Type B pancreatic cell (in vitro differentiated cells): ENCODE results near the gene YPEL2. TPM values are rescaled to one million over a fixed set of nuclear protein-coding genes. Genes with fewer than 3 reads are reported as not detected.

Experiments
- DNase-seq: peaks from one replicate; pipeline ENCODE4 v3.0.0; 2021; ENCODE audit warnings: mixed read lengths; ENCODE audit not compliant: unreplicated experiment; ENCODE audit errors: extremely low spot score
- H3K27ac Mint-ChIP-seq: 2 replicates; pipeline ENCODE4 v1.8.0; 2021; ENCODE audit warnings: mild to moderate bottlenecking, mixed read lengths
- H3K27me3 Mint-ChIP-seq: 2 replicates; pipeline ENCODE4 v1.8.0; 2021; ENCODE audit warnings: mixed read lengths
- H3K36me3 Mint-ChIP-seq: 2 replicates; pipeline ENCODE4 v1.8.0; 2021; ENCODE audit warnings: mixed read lengths
- H3K4me1 Mint-ChIP-seq: one replicate; pipeline ENCODE4 v1.8.0; 2021; ENCODE audit warnings: mixed read lengths; ENCODE audit not compliant: unreplicated experiment
- H3K4me3 Mint-ChIP-seq: 2 replicates; pipeline ENCODE4 v1.8.0; 2021; ENCODE audit warnings: mild to moderate bottlenecking, mixed read lengths
- H3K9me3 Mint-ChIP-seq: 2 replicates; pipeline ENCODE4 v1.8.0; 2021; ENCODE audit warnings: mixed read lengths
- total RNA-seq: library from RNA; stranded (reverse); gene quantifications from 2 replicates; pipeline ENCODE4 v1.2.1, GENCODE V29; 2021; ENCODE audit warnings: low replicate concordance
- TF ChIP-seq, protein P1 (sequence below): fragments of 200-600 bp; sonication (generic); conservative IDR thresholded peaks from 2 replicates; pipeline ENCODE4 v1.5.0; 2021; ENCODE audit warnings: antibody characterized with exemption, mild to moderate bottlenecking

YPEL2 gene
- total RNA-seq, 1 donor from 2014 or later: 14.7 TPM

DNA sequence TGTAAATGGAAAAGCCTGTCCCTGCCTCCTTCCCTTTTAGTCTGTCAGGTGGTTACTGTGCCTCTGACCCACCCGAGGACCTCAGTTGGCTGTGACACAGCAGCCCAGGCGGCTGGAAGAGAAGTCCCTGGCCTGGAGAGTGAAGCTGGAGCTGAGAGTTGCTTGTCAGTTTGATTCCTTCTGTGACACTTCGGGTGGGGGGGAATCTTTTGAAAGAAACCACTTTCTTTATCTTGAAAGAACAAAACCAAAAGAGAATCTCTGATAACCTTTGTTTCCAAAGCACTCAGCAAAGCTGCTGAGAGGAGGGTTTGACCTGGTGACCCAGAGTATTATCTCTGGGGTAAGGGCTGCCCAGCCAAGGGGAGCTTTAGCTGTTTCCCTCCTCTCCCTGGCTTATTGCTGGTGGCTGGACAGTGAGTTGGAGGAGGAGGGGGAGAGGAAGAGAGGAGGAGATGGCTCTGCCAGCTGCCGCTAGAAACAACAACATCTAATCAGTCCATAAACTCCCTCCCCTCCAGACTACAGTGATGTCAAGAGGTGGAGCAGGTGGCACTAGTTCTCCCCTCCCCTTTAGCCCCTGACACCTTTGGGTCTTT is 34.0 kb downstream of the YPEL2 start:
- Mint-ChIP-seq H3K36me3 (peaks cover 6% of the 10 kb centered on the region), H3K27me3 (no peaks in the 10 kb centered on the region), H3K27ac (peak overlapping the region; percentile 9), H3K9me3 (no peaks in the 10 kb centered on the region), H3K4me1 (peaks cover 57% of the 10 kb centered on the region), H3K4me3 (no peak overlapping the region)
- no peak for DNase-seq
- TF ChIP-seq, protein P1, sequence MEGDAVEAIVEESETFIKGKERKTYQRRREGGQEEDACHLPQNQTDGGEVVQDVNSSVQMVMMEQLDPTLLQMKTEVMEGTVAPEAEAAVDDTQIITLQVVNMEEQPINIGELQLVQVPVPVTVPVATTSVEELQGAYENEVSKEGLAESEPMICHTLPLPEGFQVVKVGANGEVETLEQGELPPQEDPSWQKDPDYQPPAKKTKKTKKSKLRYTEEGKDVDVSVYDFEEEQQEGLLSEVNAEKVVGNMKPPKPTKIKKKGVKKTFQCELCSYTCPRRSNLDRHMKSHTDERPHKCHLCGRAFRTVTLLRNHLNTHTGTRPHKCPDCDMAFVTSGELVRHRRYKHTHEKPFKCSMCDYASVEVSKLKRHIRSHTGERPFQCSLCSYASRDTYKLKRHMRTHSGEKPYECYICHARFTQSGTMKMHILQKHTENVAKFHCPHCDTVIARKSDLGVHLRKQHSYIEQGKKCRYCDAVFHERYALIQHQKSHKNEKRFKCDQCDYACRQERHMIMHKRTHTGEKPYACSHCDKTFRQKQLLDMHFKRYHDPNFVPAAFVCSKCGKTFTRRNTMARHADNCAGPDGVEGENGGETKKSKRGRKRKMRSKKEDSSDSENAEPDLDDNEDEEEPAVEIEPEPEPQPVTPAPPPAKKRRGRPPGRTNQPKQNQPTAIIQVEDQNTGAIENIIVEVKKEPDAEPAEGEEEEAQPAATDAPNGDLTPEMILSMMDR: no peak

DNA sequence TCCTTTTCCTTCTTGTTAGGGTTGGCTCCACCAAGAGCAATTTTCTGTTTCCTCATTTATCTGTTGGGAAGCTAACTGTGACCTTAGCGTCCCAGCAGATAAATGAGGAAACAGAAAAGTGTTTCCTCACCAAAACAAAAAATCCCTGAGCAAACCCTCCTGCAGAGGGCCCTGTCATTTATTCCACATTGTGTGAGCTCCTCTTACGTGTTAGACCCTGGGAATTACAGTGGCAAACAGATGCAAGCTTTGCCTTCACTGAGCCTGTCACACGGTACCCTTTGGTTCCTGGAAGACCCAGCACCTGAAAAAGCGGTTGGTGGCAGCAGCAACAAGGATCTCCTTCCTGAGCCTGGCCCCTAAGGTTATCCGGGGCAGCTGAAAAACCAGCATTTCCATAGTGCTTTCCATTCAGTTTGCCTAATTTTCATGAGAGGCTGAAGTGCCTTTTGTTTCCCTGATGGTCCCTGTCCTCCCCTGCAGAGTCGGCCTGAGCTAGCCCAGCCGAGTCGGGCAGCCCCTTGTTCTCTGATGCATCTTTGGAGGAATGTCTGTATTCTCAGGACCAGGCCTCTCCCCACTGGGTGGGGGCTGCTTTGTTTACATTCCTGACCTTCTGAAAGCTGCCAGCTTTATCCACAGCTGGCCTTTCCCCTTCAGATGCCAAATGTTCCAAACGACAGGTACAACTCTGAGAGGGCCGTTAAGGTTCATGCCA is 34.7 kb downstream of the YPEL2 start:
- Mint-ChIP-seq H3K36me3 (peaks cover 6% of the 10 kb centered on the region), H3K9me3 (no peaks in the 10 kb centered on the region), H3K4me1 (peaks cover 59% of the 10 kb centered on the region), H3K27me3 (no peaks in the 10 kb centered on the region), H3K27ac (peak overlapping the region; percentile 82), H3K4me3 (peak overlapping the region; percentile 57)
- DNase-seq: no peak
- TF ChIP-seq, protein P1: peak; percentile 28

DNA sequence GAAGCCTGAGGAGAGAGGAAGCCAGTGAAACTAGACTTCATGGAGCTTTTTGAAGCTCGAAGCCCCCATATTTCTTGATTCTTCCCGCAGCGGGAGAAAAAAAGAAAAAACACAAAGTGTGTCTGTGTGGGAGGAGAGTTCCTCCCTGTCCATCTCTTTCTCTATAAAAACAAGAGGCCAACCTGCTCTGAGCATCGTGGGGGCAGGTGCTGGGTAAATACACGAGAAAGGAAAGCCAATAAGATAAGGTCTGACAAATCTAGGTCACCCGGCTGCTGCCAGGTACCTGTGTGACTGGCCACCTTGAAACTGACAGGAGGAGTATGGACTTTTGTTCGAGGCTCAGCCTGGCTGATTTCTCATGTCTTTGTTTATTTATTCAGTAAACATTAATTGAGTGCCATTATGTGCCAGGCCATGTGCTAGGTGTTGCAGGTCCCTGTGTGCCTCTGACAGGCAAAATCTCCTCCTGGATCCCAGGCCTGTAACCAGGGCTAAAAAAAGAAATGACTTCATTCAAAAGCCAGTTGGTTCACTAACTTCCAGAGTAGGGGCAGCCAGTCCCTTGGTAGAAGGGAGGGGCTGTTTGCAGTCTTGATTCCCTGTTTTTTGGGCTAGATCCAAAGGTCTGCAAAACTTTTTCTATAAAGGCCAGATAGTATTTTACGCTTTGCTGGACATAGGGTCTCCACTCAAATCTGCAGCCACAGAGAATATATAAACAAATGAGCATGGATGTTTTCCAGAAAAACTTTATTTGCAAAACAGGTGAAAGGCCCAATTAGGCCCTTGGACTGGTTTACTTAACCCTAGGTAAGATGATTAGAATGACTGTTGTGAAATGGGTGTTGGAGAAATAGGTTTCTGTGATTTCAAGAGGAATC is 35.6 kb downstream of the YPEL2 start:
- no peak for DNase-seq
- Mint-ChIP-seq H3K4me3 (peak overlapping the region; percentile 69), H3K9me3 (no peaks in the 10 kb centered on the region), H3K36me3 (peaks cover 6% of the 10 kb centered on the region), H3K27ac (peak overlapping the region; percentile 82), H3K4me1 (peaks cover 59% of the 10 kb centered on the region), H3K27me3 (no peaks in the 10 kb centered on the region)
- TF ChIP-seq, protein P1: no peak

DNA sequence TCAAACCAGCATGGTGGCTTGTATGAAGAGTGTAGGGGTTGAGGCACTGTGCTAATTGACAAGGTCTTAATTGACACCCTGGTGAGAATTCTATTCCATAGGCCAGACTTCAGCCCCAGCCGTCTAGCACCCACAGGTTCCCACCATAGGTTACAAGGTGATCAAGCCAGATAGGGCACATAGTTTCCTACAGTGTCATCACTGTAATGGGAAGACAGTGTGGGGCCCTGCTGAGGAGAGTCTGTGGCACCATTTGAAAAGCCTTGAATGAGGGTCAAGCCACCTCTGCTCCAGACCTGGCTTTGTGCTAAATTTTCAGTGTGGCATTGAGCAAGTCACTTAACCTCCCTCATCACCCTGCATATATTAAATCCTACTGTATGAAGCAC is 36.2 kb downstream of the YPEL2 start:
- Mint-ChIP-seq H3K27me3 (no peaks in the 10 kb centered on the region), H3K4me1 (peaks cover 59% of the 10 kb centered on the region)

DNA sequence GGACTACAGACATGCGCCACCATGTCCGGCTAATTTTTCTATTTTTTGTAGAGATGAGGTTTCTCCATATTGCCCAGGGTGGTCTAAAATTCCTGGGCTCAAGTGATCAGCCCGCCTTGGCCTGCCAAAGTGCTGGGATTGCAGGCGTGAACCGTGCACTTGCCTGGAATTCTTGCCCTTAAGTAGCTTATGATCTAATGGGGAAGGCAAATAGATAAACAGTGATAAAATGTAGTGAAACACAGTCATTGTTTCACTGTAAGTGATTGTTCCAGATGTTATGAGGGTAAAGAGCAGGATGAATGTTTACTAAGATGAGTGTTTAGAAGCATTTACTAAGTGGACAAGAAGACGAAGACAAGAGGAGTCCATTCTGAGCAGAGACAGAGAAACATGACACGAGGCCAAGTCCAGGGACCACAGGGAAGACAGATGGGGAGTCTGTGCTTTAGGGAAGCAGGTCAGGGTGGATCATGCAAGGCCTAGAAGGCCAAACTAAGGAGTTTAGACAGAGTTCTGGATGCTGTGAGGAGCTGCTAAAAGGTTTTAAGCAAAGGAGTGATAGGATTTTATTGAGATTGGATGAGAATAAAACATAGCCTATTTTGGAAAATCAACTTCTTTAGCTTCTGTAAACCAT is 36.9 kb downstream of the YPEL2 start:
- H3K9me3 Mint-ChIP-seq: no peaks in the 10 kb centered on the region
- H3K4me3 Mint-ChIP-seq: peak overlapping the region; percentile 3
- peaks cover 6% of the 10 kb centered on the region for H3K36me3 Mint-ChIP-seq
- H3K27me3 Mint-ChIP-seq: no peaks in the 10 kb centered on the region
- no peak for DNase-seq
- H3K4me1 Mint-ChIP-seq: peaks cover 62% of the 10 kb centered on the region
- TF ChIP-seq, protein P1: no peak
- peak overlapping the region; percentile 4 for H3K27ac Mint-ChIP-seq

More for the DNA sequence above, 36.2 kb downstream of the YPEL2 start:
- Mint-ChIP-seq H3K4me3 (peak overlapping the region; percentile 69), H3K36me3 (peaks cover 6% of the 10 kb centered on the region), H3K27ac (peak overlapping the region; percentile 82), H3K9me3 (no peaks in the 10 kb centered on the region)
- TF ChIP-seq, protein P1: no peak
- no peak for DNase-seq
